ENCODE results near the gene TOM1L2.

GRCh38 chr17:17859909-17860765 is 112.1 kb downstream of the TOM1L2 start:
- TF ChIP-seq POLR2AphosphoS5 (IDR thresholded peaks at IDR 0.05; ENCODE audit: low read depth) (no peak), CTCF (IDR thresholded peaks at IDR 0.05; ENCODE audit: insufficient read depth, low read length) (peak; percentile 70), REST (IDR thresholded peaks at IDR 0.05; ENCODE audit: insufficient replicate concordance, low read depth) (no peak), SPI1 (IDR thresholded peaks at IDR 0.05; ENCODE audit: borderline replicate concordance, low read depth) (no peak), GABPA (IDR thresholded peaks at IDR 0.05; ENCODE audit: low read depth) (no peak)
